ENCODE data around the gene HOXC10. TPM values are rescaled to one million over a fixed set of nuclear protein-coding genes. Genes with fewer than 3 reads are reported as not detected.

The HOXC10 gene
- total RNA-seq, 2 donors from 2014 or later, result 0.51 to 7.2 TPM

DNA sequence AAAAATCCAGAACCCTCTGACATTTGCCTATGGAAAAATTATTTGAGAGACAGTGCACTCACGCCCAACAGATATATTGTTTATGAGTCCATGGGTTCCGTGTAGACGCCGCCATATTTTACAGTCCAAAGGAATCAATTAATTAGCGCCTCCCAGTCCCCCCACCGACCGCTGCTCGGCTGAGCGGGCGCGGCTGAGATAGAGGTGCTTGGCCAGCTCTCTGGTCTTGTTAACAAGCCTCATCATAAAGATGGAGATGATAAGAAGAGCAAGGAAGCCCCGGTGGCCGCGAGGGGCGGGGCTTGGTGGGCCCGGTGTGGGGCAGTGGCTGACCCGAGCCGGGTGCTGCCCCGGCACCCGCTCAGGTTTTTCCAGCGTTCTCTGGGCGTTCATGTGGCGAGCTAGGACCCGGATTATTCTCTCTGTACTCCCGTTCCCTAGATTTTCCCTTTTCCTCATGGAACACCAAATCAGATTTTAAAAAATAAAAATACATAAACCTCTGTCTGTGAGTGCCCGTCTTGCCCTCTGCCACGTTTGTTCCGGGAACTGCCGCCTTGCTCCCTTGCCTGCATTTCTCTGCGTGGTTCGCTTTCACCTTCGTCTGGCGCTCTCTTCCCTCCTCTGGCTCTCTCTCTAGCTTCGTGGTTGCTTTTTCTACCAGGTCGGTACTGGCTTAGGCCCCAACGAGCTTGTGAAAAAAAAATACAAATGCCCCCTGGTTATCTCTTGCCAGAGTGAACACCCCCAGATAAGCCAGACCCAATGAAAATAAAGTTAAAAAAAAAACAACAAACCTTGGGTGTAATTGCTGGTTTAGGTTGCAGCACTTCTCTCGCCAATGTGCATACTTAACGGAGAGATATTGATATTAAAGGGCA is 21.3 kb upstream of the HOXC10 start:
- no peak overlapping the region for H3K27ac ChIP-seq
- DNase-seq (ENCODE audit: low spot score), result no peak
- H3K9me3 ChIP-seq, result no peaks in the 10 kb centered on the region
- H3K36me3 ChIP-seq, result no peaks in the 10 kb centered on the region
- intact Hi-C loops (cut with DNase I), result no loop called here
- no peak for TF ChIP-seq POLR2AphosphoS5 (IDR thresholded peaks at IDR 0.05)
- no peak for TF ChIP-seq POLR2A (IDR thresholded peaks at IDR 0.05)
- TF ChIP-seq, protein P1, sequence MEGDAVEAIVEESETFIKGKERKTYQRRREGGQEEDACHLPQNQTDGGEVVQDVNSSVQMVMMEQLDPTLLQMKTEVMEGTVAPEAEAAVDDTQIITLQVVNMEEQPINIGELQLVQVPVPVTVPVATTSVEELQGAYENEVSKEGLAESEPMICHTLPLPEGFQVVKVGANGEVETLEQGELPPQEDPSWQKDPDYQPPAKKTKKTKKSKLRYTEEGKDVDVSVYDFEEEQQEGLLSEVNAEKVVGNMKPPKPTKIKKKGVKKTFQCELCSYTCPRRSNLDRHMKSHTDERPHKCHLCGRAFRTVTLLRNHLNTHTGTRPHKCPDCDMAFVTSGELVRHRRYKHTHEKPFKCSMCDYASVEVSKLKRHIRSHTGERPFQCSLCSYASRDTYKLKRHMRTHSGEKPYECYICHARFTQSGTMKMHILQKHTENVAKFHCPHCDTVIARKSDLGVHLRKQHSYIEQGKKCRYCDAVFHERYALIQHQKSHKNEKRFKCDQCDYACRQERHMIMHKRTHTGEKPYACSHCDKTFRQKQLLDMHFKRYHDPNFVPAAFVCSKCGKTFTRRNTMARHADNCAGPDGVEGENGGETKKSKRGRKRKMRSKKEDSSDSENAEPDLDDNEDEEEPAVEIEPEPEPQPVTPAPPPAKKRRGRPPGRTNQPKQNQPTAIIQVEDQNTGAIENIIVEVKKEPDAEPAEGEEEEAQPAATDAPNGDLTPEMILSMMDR (IDR thresholded peaks at IDR 0.05), result no peak
- no peaks in the 10 kb centered on the region for H3K4me1 ChIP-seq (replicated peaks)
- H3K4me3 ChIP-seq, result no peak overlapping the region
- 26% methylated on average over 38 of the region's 38 CpGs for WGBS
- peaks cover 54% of the 10 kb centered on the region for H3K27me3 ChIP-seq (replicated peaks; ENCODE audit: insufficient read depth)

DNA sequence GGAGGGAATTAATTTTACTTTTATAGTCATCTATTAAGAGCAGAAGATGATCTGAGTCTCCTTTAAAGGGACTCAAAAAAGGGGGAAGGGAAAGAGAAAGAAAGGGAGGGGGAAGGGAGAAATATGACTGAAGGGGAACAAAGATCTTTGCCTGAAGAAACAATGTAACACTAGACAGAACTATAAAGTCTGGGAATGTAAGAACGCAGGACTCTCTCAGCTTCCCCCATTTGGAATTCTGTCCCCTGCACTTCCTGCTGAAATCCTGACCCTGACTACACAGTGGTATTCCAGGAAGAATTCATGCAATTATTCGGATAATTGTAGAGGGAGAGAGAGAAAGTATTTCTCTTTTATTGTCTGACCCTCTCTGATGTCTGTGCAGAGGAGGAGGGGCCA is 20.6 kb upstream of the HOXC10 start:
- intact Hi-C loops (cut with DNase I), result no loop called here
- Histone ChIP-seq H3K4me3 (no peak overlapping the region), H3K36me3 (no peaks in the 10 kb centered on the region), H3K4me1 (replicated peaks) (no peaks in the 10 kb centered on the region), H3K27me3 (replicated peaks; ENCODE audit: insufficient read depth) (peaks cover 57% of the 10 kb centered on the region), H3K27ac (no peak overlapping the region), H3K9me3 (no peaks in the 10 kb centered on the region)
- 39% methylated on average over 2 of the region's 2 CpGs for WGBS
- DNase-seq (ENCODE audit: low spot score), result no peak
- TF ChIP-seq, protein P1 (IDR thresholded peaks at IDR 0.05), result no peak
- TF ChIP-seq POLR2A (IDR thresholded peaks at IDR 0.05), result no peak
- no peak for TF ChIP-seq POLR2AphosphoS5 (IDR thresholded peaks at IDR 0.05)

DNA sequence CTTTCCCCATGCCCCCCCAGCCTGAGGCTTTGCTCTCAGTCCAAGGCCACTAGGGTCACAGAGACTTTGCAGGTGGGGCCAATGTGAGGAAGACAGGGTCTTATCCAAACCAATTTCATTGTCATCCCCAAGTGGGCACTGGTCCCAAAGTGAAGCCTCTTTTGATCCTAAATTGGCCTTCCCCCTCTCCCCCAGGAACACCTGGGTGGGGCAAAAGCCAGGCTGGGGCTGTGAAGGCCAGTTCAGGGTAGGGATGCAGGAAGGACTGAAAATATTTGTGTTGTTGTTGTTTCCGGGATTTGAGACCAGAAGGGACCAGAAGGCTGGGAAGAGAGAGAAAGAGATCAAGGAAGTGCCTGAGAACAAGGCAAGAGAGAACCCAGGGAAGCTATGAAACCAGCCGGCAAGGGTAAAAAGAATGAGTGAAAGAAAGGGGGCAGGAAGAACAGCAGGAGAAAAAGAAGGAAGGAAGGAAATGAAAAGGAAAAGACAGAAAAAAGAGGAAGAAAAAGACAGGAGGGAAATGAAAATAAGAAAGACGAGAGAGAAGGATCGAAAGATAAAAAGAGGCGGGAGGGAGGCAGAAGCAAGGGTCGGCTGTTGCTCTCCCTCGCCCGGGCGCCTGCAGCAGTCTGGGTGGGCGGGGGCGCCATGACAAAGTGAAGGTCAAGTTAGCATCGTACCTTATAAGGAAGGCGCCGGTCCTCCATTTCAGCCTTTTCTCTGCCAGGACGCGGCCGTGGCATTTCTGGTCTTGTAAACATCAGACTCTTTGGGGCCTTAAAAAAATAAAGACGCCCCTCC is 19.5 kb upstream of the HOXC10 start:
- no peak overlapping the region for H3K27ac ChIP-seq
- no peak overlapping the region for H3K4me3 ChIP-seq
- no peaks in the 10 kb centered on the region for H3K9me3 ChIP-seq
- H3K4me1 ChIP-seq (replicated peaks), result no peaks in the 10 kb centered on the region
- no peaks in the 10 kb centered on the region for H3K36me3 ChIP-seq
- DNase-seq (ENCODE audit: low spot score), result no peak
- H3K27me3 ChIP-seq (replicated peaks; ENCODE audit: insufficient read depth), result peaks cover 57% of the 10 kb centered on the region
- 8% methylated on average over 18 of the region's 18 CpGs for WGBS
- intact Hi-C loops (cut with DNase I), result no loop called here
- TF ChIP-seq POLR2A (IDR thresholded peaks at IDR 0.05) (no peak), POLR2AphosphoS5 (IDR thresholded peaks at IDR 0.05) (no peak)
- TF ChIP-seq, protein P1 (IDR thresholded peaks at IDR 0.05), result no peak

DNA sequence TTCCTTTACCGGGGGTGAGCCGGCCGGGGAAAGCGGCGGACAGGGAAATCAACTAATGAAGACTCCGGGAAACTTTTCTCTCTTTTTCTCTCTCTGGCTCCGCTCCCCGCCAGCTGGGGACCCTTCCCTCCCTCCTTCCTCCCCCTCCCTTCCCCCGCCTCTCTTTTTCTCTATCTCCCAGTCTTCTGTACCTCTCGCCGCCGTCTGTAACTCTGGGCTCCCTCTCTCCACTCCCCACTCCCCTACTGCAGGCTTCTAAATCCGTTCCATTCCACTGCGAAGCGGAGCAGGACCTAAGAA is 18.9 kb upstream of the HOXC10 start:
- Histone ChIP-seq H3K4me1 (replicated peaks) (no peaks in the 10 kb centered on the region), H3K27ac (no peak overlapping the region), H3K9me3 (no peaks in the 10 kb centered on the region), H3K36me3 (no peaks in the 10 kb centered on the region), H3K4me3 (no peak overlapping the region), H3K27me3 (replicated peaks; ENCODE audit: insufficient read depth) (peaks cover 53% of the 10 kb centered on the region)
- TF ChIP-seq, protein P1 (IDR thresholded peaks at IDR 0.05), result no peak
- TF ChIP-seq POLR2A (IDR thresholded peaks at IDR 0.05), result no peak
- no peak for TF ChIP-seq POLR2AphosphoS5 (IDR thresholded peaks at IDR 0.05)
- DNase-seq (ENCODE audit: low spot score), result no peak
- intact Hi-C loops (cut with DNase I), result no loop called here
- 8% methylated on average over 15 of the region's 15 CpGs for whole genome bisulfite sequencing
